RWPE1 (cell line): ENCODE data around the gene CTU1.
"Not testable (repeated sequence)": the region's sequence is repeated elsewhere in the genome, so short reads cannot be mapped to it uniquely, and the experiment has no call there.

Source experiments
- CTCF ChIA-PET: fragments of 350-600 bp; sonication (Branson Sonifier 250); formaldehyde crosslinking; extraction: SDS; loops from one replicate; lab custom pipeline; 2021; lab: Yijun Ruan, JAX
- POLR2A ChIA-PET: fragments of 400-600 bp; formaldehyde crosslinking; extraction: SDS; loops from one replicate; lab custom pipeline; 2020; ENCODE audit warnings: antibody characterized with exemption; ENCODE audit not compliant: low non-redundant PET; lab: Yijun Ruan, JAX
- DNase-seq: peaks from one replicate; pipeline ENCODE4 v3.0.0; 2012; ENCODE audit warnings: low spot score
- H3K27ac ChIP-seq: fragments of 450-650 bp; 2 replicates; pipeline ENCODE4 v1.5.1; 2017
- CTCF ChIP-seq: fragments of 450-650 bp; conservative IDR thresholded peaks from 2 replicates; pipeline ENCODE4 v1.5.1; 2017; ENCODE audit warnings: low read depth, mild to moderate bottlenecking

CTU1 gene

GRCh38 chr19:51146751-51147150 lies 38.5 kb upstream of the CTU1 start:
- DNase-seq, result no peak
- TF ChIP-seq CTCF, result no peak
- ChIA-PET CTCF (no interaction called here), POLR2A (no interaction called here)
- H3K27ac ChIP-seq, result no peak overlapping the region

GRCh38 chr19:51145916-51146493 lies 37.8 kb upstream of the CTU1 start:
- no peak overlapping the region for H3K27ac ChIP-seq
- POLR2A ChIA-PET, result no interaction called here
- CTCF ChIA-PET, result no interaction called here
- no peak for TF ChIP-seq CTCF
- DNase-seq, result no peak

DNA sequence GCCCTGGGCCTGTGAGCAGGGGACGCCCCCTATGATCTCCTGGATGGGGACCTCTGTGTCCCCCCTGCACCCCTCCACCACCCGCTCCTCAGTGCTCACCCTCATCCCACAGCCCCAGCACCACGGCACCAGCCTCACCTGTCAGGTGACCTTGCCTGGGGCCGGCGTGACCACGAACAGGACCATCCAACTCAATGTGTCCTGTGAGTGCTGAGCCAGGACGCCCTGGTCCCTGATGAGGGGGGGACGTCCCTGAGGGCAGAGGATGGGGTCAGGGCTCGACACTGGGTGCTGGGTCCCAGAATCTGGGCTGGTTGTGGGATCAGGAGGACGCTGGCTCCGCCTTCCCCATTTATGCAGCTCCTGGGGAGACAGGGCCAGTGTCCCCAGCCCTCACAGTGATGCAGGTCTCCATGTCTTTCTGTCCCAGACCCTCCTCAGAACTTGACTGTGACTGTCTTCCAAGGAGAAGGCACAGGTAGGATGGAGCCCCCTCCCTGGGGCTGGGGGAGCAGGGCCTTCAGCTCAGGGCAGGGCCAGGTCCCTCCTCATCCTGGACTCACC lies 36.4 kb upstream of the CTU1 start:
- no peak for TF ChIP-seq CTCF
- ChIA-PET CTCF (no interaction called here), POLR2A (no interaction called here)
- DNase-seq, result no peak
- H3K27ac ChIP-seq, result no peak overlapping the region

- TF ChIP-seq CTCF, result no peak
- no peak overlapping the region for H3K27ac ChIP-seq
- ChIA-PET CTCF (interaction anchor here (0.5 kb wide), 1 partner anchor 17 kb away, joined by 3 read pairs; no protein-coding TSS in a partner anchor), POLR2A (no interaction called here)
- DNase-seq, result no peak
Measured at GRCh38 chr19:51143486-51143885, 35.3 kb upstream of the CTU1 start.

- H3K27ac ChIP-seq, DNase-seq, POLR2A ChIA-PET: not testable (repeated sequence)
- CTCF ChIA-PET, result interaction anchor here (0.5 kb wide), 1 partner anchor 17 kb away, joined by 3 read pairs; no protein-coding TSS in a partner anchor
Measured at GRCh38 chr19:51142809-51143475, 34.7 kb upstream of the CTU1 start.

GRCh38 chr19:51142119-51142518 lies 33.9 kb upstream of the CTU1 start, which contains the start of gene SIGLEC7:
SIGLEC7 (plus strand) TSS chr19:51142301; CDS start chr19:51142370, 69 bp downstream.
- no peak for TF ChIP-seq CTCF
- H3K27ac ChIP-seq, result no peak within 1 kb of the TSS
- no peak for DNase-seq
- POLR2A ChIA-PET, result no interaction called here
- CTCF ChIA-PET, result no interaction called here

- ChIA-PET CTCF (no interaction called here), POLR2A (no interaction called here)
- DNase-seq, result no peak
- TF ChIP-seq CTCF, result no peak
- H3K27ac ChIP-seq, result no peak overlapping the region
Measured at GRCh38 chr19:51141181-51141580, 33.0 kb upstream of the CTU1 start.
